Right atrium auricular region (tissue), 2 donors: ENCODE data around the gene CNTN6. TPM values are rescaled to one million over a fixed set of nuclear protein-coding genes. Genes with fewer than 3 reads are reported as not detected.

Source experiments
- DNase-seq: peaks from one replicate; pipeline ENCODE4 v3.0.0-alpha.2; 2019; ENCODE audit warnings: low spot score
- H3K27ac ChIP-seq, 2 donors: fragments of 200-600 bp; sonication (generic); 1 replicate in 1 of 2; 2 replicates in 1 of 2; pipeline ENCODE4 v1.5.1; 2016 to 2019
- H3K27me3 ChIP-seq, 2 donors: fragments of 200-600 bp; sonication (generic); one replicate each; pipeline versions ENCODE4 v1.5.1 to v1.6.0; 2017 to 2019
- H3K36me3 ChIP-seq: fragments of 200-600 bp; sonication (generic); one replicate; pipeline ENCODE4 v1.5.1; 2016
- H3K4me1 ChIP-seq, 2 donors: fragments of 200-600 bp; sonication (generic); one replicate each; pipeline versions ENCODE4 v1.5.1 to v1.6.0; 2017 to 2019
- H3K4me3 ChIP-seq, 2 donors: fragments of 200-600 bp; sonication (generic); 1 replicate in 1 of 2; 2 replicates in 1 of 2; pipeline ENCODE4 v1.5.1; 2017 to 2019; ENCODE audit warnings: mild to moderate bottlenecking in 1 of 2, moderate library complexity in 1 of 2
- H3K9me3 ChIP-seq, 2 donors: fragments of 200-600 bp; sonication (generic); one replicate each; pipeline ENCODE4 v1.5.1; 2019
- total RNA-seq, 2 donors: library from RNA; depleted of rRNA; stranded (reverse); fragments of >200 nt; gene quantifications; one replicate each; pipeline ENCODE4 v1.1.0, GENCODE V29; 2016
- TF ChIP-seq, protein P1 (sequence below), 2 donors: fragments of 200-600 bp; sonication (generic); IDR thresholded peaks; one replicate each; pipeline ENCODE4 v1.5.1; 2019; ENCODE audit warnings: antibody characterized with exemption in 2 of 2

The CNTN6 gene
- total RNA-seq, 2 donors from 2014 or later: 0.28 TPM; not detected in 1

DNA sequence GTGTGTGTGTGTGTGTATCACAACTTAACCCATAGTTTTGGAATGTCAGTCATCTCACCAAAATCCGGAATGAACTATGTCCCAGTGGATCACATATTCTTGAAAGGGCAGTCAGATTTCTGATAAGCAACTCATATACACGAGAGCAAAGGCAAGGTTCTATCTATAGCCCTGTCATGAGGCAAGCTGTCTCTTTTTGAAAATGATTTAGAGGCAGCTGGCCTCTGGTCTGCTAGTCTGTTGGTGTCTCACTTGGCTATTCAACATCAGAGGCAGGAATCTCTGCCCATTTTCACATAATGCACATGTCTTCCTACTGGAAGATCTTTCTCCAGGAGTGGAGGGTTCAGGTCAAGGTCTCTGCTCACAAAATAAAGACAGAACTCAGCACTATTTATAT is 79.8 kb downstream of the CNTN6 start:
- no peaks in the 10 kb centered on the region for H3K4me1 ChIP-seq
- no peaks in the 10 kb centered on the region for H3K27me3 ChIP-seq
- H3K9me3 ChIP-seq: no peaks in the 10 kb centered on the region
- TF ChIP-seq, protein P1, sequence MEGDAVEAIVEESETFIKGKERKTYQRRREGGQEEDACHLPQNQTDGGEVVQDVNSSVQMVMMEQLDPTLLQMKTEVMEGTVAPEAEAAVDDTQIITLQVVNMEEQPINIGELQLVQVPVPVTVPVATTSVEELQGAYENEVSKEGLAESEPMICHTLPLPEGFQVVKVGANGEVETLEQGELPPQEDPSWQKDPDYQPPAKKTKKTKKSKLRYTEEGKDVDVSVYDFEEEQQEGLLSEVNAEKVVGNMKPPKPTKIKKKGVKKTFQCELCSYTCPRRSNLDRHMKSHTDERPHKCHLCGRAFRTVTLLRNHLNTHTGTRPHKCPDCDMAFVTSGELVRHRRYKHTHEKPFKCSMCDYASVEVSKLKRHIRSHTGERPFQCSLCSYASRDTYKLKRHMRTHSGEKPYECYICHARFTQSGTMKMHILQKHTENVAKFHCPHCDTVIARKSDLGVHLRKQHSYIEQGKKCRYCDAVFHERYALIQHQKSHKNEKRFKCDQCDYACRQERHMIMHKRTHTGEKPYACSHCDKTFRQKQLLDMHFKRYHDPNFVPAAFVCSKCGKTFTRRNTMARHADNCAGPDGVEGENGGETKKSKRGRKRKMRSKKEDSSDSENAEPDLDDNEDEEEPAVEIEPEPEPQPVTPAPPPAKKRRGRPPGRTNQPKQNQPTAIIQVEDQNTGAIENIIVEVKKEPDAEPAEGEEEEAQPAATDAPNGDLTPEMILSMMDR (IDR thresholded peaks at IDR 0.05): no peak
- no peak overlapping the region for H3K4me3 ChIP-seq
- no peak for DNase-seq
- no peak overlapping the region for H3K27ac ChIP-seq
- H3K36me3 ChIP-seq: no peaks in the 10 kb centered on the region

DNA sequence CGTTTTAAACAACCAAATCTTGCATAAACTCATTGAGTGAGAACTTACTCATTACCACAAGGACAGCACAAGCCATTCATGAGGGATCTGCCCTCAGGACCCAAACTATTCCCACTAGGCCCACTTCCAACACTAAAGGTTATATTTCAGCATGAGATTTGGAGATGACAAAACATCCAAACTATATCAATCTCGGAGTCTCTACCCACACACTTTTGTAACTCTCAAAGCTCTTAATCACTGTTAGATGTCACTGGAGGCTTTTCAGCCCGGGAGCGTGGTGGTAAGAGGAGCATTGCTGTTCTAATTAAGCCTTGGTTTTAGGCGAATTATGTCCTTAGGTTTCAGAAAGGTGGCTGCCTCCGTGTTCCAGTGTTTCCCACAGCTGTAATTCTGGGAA is 86.3 kb downstream of the CNTN6 start:
- DNase-seq: no peak
- H3K4me3 ChIP-seq: no peak overlapping the region
- H3K36me3 ChIP-seq: no peaks in the 10 kb centered on the region
- no peaks in the 10 kb centered on the region for H3K4me1 ChIP-seq
- no peaks in the 10 kb centered on the region for H3K27me3 ChIP-seq
- no peak overlapping the region for H3K27ac ChIP-seq
- TF ChIP-seq, protein P1 (IDR thresholded peaks at IDR 0.05): no peak
- no peaks in the 10 kb centered on the region for H3K9me3 ChIP-seq

GRCh38 chr3:1183320-1184048 is 90.7 kb downstream of the CNTN6 start:
- Histone ChIP-seq H3K27me3 (no peaks in the 10 kb centered on the region), H3K36me3 (no peaks in the 10 kb centered on the region), H3K4me3 (no peak overlapping the region), H3K9me3 (no peaks in the 10 kb centered on the region), H3K27ac (no peak overlapping the region), H3K4me1 (no peaks in the 10 kb centered on the region)
- TF ChIP-seq, protein P1 (IDR thresholded peaks at IDR 0.05): no peak
- no peak for DNase-seq

DNA sequence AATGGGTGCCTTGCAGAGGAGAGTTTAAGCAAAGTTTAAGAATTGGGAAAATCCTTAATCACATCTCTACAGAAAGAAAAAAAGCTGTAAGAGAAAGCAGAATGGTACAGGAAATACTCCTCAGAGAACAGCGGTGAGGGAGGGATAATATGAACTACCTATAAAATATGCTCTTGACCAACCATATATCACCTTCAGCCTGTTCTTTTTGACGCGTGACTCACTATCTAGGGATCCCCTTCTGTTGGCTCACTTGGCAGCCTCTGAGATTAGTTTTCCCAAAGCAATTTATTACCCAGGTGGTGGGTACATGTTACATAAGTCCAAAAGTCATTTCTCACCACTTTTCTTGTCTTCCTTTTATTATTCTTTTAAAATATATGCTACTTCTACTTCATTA is 97.7 kb downstream of the CNTN6 start:
- no peaks in the 10 kb centered on the region for H3K36me3 ChIP-seq
- no peak overlapping the region for H3K27ac ChIP-seq
- TF ChIP-seq, protein P1 (IDR thresholded peaks at IDR 0.05): no peak
- H3K9me3 ChIP-seq: no peaks in the 10 kb centered on the region
- DNase-seq: no peak
- H3K27me3 ChIP-seq: no peaks in the 10 kb centered on the region
- H3K4me1 ChIP-seq: no peaks in the 10 kb centered on the region
- H3K4me3 ChIP-seq: no peak overlapping the region

DNA sequence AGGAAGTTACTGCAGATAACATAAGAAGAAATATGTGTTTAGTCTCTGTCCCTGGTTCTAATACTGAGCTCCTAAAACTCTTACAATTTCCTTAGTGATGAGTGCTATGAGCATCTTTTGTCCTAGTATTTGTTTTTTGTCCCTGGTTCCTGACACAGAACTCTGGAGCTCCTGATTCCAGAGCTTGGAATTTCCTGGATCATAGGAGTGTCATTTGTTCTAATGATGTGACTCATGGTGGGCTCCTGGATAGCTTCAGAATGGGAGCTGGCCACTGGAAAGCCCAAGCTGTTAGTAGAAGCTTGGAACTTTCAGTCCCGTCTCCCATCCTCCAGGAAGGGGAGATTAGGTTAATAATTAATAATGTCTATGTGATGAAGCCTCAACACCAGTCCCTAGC is 98.2 kb downstream of the CNTN6 start:
- H3K4me3 ChIP-seq: no peak overlapping the region
- H3K36me3 ChIP-seq: no peaks in the 10 kb centered on the region
- no peaks in the 10 kb centered on the region for H3K9me3 ChIP-seq
- TF ChIP-seq, protein P1 (IDR thresholded peaks at IDR 0.05): no peak
- no peaks in the 10 kb centered on the region for H3K27me3 ChIP-seq
- no peak for DNase-seq
- H3K27ac ChIP-seq: no peak overlapping the region
- H3K4me1 ChIP-seq: no peaks in the 10 kb centered on the region

DNA sequence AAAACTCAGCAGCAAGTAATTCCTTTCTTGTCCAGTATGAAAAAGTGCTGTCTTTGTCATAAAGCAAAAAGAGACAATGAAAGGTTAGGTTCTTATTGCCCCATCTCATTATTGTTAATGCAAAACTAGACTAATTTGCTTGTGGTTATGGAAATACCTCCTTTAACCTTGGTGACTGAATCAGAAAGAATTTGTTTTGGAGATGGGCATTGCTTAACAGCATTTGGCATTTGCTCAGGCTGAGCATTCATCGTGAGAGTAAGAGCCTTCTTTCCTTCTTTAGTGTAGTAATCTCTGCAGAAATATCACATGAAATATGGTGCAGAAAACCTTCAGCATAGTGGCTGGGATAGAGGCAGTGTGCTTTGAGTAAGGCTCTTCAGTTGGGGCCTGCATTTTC is 103.1 kb downstream of the CNTN6 start:
- no peak for DNase-seq
- no peaks in the 10 kb centered on the region for H3K27me3 ChIP-seq
- no peak overlapping the region for H3K4me3 ChIP-seq
- TF ChIP-seq, protein P1 (IDR thresholded peaks at IDR 0.05): no peak
- no peaks in the 10 kb centered on the region for H3K36me3 ChIP-seq
- no peaks in the 10 kb centered on the region for H3K4me1 ChIP-seq
- H3K9me3 ChIP-seq: no peaks in the 10 kb centered on the region
- no peak overlapping the region for H3K27ac ChIP-seq
